ENCODE results near the gene KLHDC2. TPM values are rescaled to one million over a fixed set of nuclear protein-coding genes. Genes with fewer than 3 reads are reported as not detected.

Gene KLHDC2
- total and polyA plus RNA-seq, 2 of the 8 experiments (the other 6 are each of a cell fraction or from before 2014, with no cell fraction given) = 32.9 to 43.4 TPM

GRCh38 chr14:49808780-49809179 is 40.8 kb downstream of the KLHDC2 start:
- H3K36me3 ChIP-seq (ENCODE audit: control insufficient read depth in 2 of 4, insufficient read depth in 4 of 4, low read length in 3 of 4) = peaks cover 6 to 46% (median 18%) of the 10 kb centered on the region in 4 experiments
- H4K91ac ChIP-seq (replicated peaks; ENCODE audit: insufficient read length, low read length) = no peak overlapping the region
- peak overlapping the region in 1 of 4 experiments; percentile 18; a peak in 1 of 8 replicates for H3K4me3 ChIP-seq (ENCODE audit: extremely low read depth in 1 of 4, insufficient read depth in 2 of 4, low read depth in 3 of 4, low read length in 4 of 4)
- H3K4me2 ChIP-seq (ENCODE audit: insufficient read depth in 1 of 2, low read depth in 2 of 2, low read length in 2 of 2) = no peak overlapping the region
- no peak overlapping the region for H2AFZ ChIP-seq (ENCODE audit: low read length)
- no peak overlapping the region for H2AK5ac ChIP-seq (ENCODE audit: low read depth, low read length)
- H4K8ac ChIP-seq (ENCODE audit: extremely low read depth, insufficient read depth, low read length) = no peak overlapping the region
- WGBS, 2 experiments (ENCODE audit: extremely low coverage in 1 of 2, insufficient coverage in 1 of 2, insufficient read length in 1 of 2, insufficient replicate concordance in 2 of 2, low coverage in 1 of 2, low lambda C conversion rate in 2 of 2, missing lambda C conversion rate in 1 of 2) = 0% methylated on average over 1 of the region's 1 CpG; no CpG with 5 or more reads in 1 of the 2 experiments
- H3K4ac ChIP-seq (replicated peaks; ENCODE audit: insufficient read length, low read depth, low read length) = no peak overlapping the region
- H2BK12ac ChIP-seq (ENCODE audit: low read depth, low read length) = no peak overlapping the region
- no peak overlapping the region for H2BK20ac ChIP-seq (ENCODE audit: low read length)
- no peak overlapping the region for H3K56ac ChIP-seq (replicated peaks; ENCODE audit: insufficient read length, low read depth, low read length)
- H3K9ac ChIP-seq (replicated peaks in 1 of 4; ENCODE audit: extremely low read depth in 1 of 4, low read depth in 3 of 4, low read length in 3 of 4) = no peak overlapping the region
- POLR2A ChIA-PET (ENCODE audit: partially characterized antibody) = interaction anchor here (1.4 kb wide), 1 partner anchor 162 kb away, joined by 3 read pairs; no protein-coding TSS in a partner anchor
- no peak overlapping the region for H4K5ac ChIP-seq (ENCODE audit: insufficient read length, low read depth, low read length)
- no peaks in the 10 kb centered on the region for H3K27me3 ChIP-seq (replicated peaks in 1 of 4; ENCODE audit: control insufficient read depth in 3 of 4, extremely low read depth in 1 of 4, insufficient read depth in 3 of 4, low read length in 3 of 4)
- no peak overlapping the region for H3K27ac ChIP-seq (ENCODE audit: low read depth, low read length)
- no peak overlapping the region for H3K14ac ChIP-seq (ENCODE audit: insufficient read length)
- H3K18ac ChIP-seq (ENCODE audit: extremely low read depth, low read length) = no peak overlapping the region
- FAIRE-seq (no peak), DNase-seq (ENCODE audit: low read depth in 1 of 2, low spot score in 2 of 2) (no peak)
- no peaks in the 10 kb centered on the region for H3K23me2 ChIP-seq (ENCODE audit: low read depth, low read length)
- H3K23ac ChIP-seq (ENCODE audit: insufficient read length) = no peak overlapping the region
- no peaks in the 10 kb centered on the region for H3K79me2 ChIP-seq (ENCODE audit: control insufficient read depth in 1 of 2, insufficient read depth in 2 of 2, low read length in 2 of 2)
- peaks cover 0 to 6% (median 2%) of the 10 kb centered on the region in 4 experiments; a peak in 4 of 7 replicates for H3K4me1 ChIP-seq (replicated peaks in 1 of 4; ENCODE audit: control insufficient read depth in 3 of 4, insufficient read depth in 4 of 4, low read length in 3 of 4)
- TF ChIP-seq POU5F1 (IDR thresholded peaks at IDR 0.05; ENCODE audit: low read depth, low read length) (no peak), JUN (IDR thresholded peaks at IDR 0.05; ENCODE audit: low read depth, low read length) (no peak), RBBP5 (IDR thresholded peaks at IDR 0.05; ENCODE audit: borderline replicate concordance, low read depth, low read length) (no peak), CHD2 (IDR thresholded peaks at IDR 0.05; ENCODE audit: low read length) (no peak), GABPA (IDR thresholded peaks at IDR 0.05; ENCODE audit: borderline replicate concordance, insufficient read depth, low read length) (no peak), TAF7 (optimal IDR thresholded peaks at IDR 0.05; ENCODE audit: borderline replicate concordance, low read depth, low read length) (no peak), SAP30 (IDR thresholded peaks at IDR 0.05; ENCODE audit: insufficient read depth, insufficient replicate concordance, low read length) (no peak), FOSL1 (IDR thresholded peaks at IDR 0.05; ENCODE audit: insufficient read depth, low read depth, low read length) (no peak)
- H2BK15ac ChIP-seq (ENCODE audit: low read length) = no peak overlapping the region
- no peak overlapping the region for H2BK120ac ChIP-seq (replicated peaks; ENCODE audit: low read depth, low read length)
- H4K20me1 ChIP-seq (replicated peaks in 1 of 2; ENCODE audit: control insufficient read depth in 1 of 2, insufficient read depth in 2 of 2, low read length in 2 of 2) = no peaks in the 10 kb centered on the region
- H3K9me3 ChIP-seq (ENCODE audit: insufficient read depth in 2 of 2, low read depth in 1 of 2, low read length in 1 of 2) = no peaks in the 10 kb centered on the region
- CTCF ChIA-PET (ENCODE audit: partially characterized antibody) = no interaction called here
- no peak overlapping the region for H2BK5ac ChIP-seq (ENCODE audit: low read depth, low read length)
- H3K79me1 ChIP-seq (ENCODE audit: low read depth, low read length) = no peaks in the 10 kb centered on the region

Data from H1 (cell line).